Measurements from ENCODE around the gene PET117.
"Not testable (repeated sequence)": the region's sequence is repeated elsewhere in the genome, so short reads cannot be mapped to it uniquely, and the experiment has no call there.

PET117 gene, protein sequence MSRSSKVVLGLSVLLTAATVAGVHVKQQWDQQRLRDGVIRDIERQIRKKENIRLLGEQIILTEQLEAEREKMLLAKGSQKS

GRCh38 chr20:18137412-18138265 lies at the start of gene PET117, which contains the start of gene KAT14:
TSS of gene PET117 (plus strand) at chr20:18137863. CDS start at chr20:18137956, 93 bp downstream.
TSS of gene KAT14 (plus strand) at chr20:18137863. CDS start at chr20:18142661, 4,798 bp downstream.
- Mint-ChIP-seq H3K4me3 (peak within 1 kb of the TSS; percentile 82), H3K27me3 (no peaks in the 10 kb centered on the region), H3K4me1 (peaks cover 33% of the 10 kb centered on the region), H3K9me3 (no peaks in the 10 kb centered on the region), H3K27ac (ENCODE audit: low read depth) (peak within 1 kb of the TSS; percentile 93), H3K36me3 (ENCODE audit: insufficient read depth) (peaks cover 14% of the 10 kb centered on the region)
- peak; percentile 85 to 92 for DNase-seq (ENCODE audit: low spot score in 2 of 2)
- ATAC-seq (replicated peaks; ENCODE audit: extremely low read depth, poor library complexity, severe bottlenecking) = peak; percentile 93

DNA sequence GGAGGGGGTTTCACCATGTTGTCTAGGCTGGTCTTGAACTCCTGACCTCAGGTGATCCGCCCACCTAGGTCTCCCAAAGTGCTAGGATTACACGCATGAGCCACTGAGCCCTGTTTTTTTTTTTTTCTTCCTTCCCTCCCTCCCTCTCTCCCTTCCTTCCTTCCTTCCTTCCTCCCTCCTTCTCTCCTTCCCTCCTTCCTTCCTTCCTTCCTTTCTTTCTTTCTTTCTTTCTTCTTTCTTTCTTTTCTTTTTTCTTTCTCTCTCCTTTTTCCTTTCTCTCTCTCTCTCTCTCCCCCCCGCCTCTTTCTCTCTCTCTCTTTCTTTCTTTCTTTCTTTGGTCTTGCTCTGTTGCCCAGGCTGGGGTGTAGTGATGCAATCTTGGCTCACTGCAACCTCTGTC lies 49.4 kb upstream of the PET117 start:
- H3K4me3 Mint-ChIP-seq; H3K36me3 Mint-ChIP-seq (ENCODE audit: insufficient read depth); ATAC-seq (replicated peaks; ENCODE audit: extremely low read depth, poor library complexity, severe bottlenecking); DNase-seq (ENCODE audit: low spot score in 2 of 2); H3K27ac Mint-ChIP-seq (ENCODE audit: low read depth); H3K4me1 Mint-ChIP-seq; H3K9me3 Mint-ChIP-seq: not testable (repeated sequence)
- peaks cover 44% of the 10 kb centered on the region for H3K27me3 Mint-ChIP-seq

DNA sequence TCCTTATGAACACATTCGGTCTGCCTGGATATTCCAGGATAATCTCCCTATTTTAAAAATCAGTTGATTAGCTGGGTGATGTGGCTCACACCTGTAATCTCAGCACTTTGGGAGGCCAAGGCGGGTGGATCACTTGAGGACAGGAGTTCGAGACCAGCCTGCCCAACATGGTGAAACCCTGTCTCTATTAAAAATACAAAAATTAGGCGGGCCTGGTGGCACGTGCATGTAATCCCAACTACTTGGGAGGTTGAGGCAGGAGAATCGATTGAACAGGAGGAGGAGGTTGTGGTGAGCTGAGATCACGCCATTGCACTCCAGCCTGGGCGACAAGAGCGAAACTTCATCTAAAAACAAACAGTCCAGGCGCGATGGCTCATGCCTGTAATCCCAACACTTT lies 48.8 kb upstream of the PET117 start:
- DNase-seq (ENCODE audit: low spot score in 2 of 2); H3K4me3 Mint-ChIP-seq; H3K9me3 Mint-ChIP-seq; H3K27ac Mint-ChIP-seq (ENCODE audit: low read depth); H3K36me3 Mint-ChIP-seq (ENCODE audit: insufficient read depth); H3K4me1 Mint-ChIP-seq; ATAC-seq (replicated peaks; ENCODE audit: extremely low read depth, poor library complexity, severe bottlenecking): not testable (repeated sequence)
- peaks cover 49% of the 10 kb centered on the region for H3K27me3 Mint-ChIP-seq

DNA sequence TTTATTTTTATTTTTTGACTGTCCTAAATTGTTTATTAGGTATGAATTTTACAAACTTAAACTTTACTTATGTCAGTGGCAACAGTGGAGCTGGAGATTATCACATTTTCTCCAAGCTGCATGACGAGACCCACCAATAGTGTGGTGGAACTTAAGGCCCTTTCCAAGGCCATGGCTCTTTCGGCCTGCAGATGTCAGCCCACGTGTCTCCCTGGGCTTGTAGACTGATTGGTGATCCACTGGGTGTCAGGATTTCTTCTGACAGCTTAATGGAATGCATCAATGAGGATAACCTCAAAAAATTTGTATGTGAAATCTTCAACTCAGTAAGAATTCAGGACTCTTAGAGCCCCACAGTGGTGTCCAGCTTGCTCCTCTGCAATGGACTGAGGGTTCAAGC lies 47.6 kb upstream of the PET117 start:
- no peaks in the 10 kb centered on the region for H3K9me3 Mint-ChIP-seq
- ATAC-seq (replicated peaks; ENCODE audit: extremely low read depth, poor library complexity, severe bottlenecking) = no peak
- no peak overlapping the region for H3K4me3 Mint-ChIP-seq
- no peaks in the 10 kb centered on the region for H3K36me3 Mint-ChIP-seq (ENCODE audit: insufficient read depth)
- H3K27ac Mint-ChIP-seq (ENCODE audit: low read depth) = no peak overlapping the region
- H3K4me1 Mint-ChIP-seq = no peaks in the 10 kb centered on the region
- DNase-seq (ENCODE audit: low spot score in 2 of 2) = no peak
- peaks cover 54% of the 10 kb centered on the region for H3K27me3 Mint-ChIP-seq

GRCh38 chr20:18090477-18090876 lies 47.2 kb upstream of the PET117 start:
- ATAC-seq (replicated peaks; ENCODE audit: extremely low read depth, poor library complexity, severe bottlenecking) (no peak), DNase-seq (ENCODE audit: low spot score in 2 of 2) (no peak)
- no peaks in the 10 kb centered on the region for H3K4me1 Mint-ChIP-seq
- H3K27me3 Mint-ChIP-seq = peaks cover 54% of the 10 kb centered on the region
- H3K9me3 Mint-ChIP-seq = no peaks in the 10 kb centered on the region
- H3K27ac Mint-ChIP-seq (ENCODE audit: low read depth) = no peak overlapping the region
- H3K36me3 Mint-ChIP-seq (ENCODE audit: insufficient read depth) = no peaks in the 10 kb centered on the region
- H3K4me3 Mint-ChIP-seq = no peak overlapping the region

DNA sequence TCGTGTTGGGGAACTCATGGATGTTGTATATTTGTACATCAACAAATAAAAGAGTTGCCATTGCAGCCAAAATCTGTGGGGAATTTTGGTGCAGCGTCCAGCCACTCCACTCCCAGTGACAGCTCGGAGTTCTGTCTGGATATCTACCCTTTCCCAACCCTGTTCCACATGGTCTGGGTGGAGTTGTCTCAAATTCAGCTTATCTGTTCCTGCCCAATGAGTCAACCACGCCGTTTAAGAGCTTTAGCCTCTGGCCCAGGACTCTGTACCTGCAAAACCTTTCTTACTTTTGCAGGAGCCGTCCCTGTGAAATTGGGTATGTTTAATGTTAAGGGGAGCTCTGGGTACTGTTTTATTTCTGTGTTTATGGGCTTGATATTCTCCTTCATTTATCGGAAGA lies 46.0 kb upstream of the PET117 start:
- Mint-ChIP-seq H3K4me1 (no peaks in the 10 kb centered on the region), H3K4me3 (no peak overlapping the region), H3K27ac (ENCODE audit: low read depth) (no peak overlapping the region), H3K9me3 (no peaks in the 10 kb centered on the region), H3K36me3 (ENCODE audit: insufficient read depth) (no peaks in the 10 kb centered on the region), H3K27me3 (peaks cover 54% of the 10 kb centered on the region)
- DNase-seq (ENCODE audit: low spot score in 2 of 2) (no peak), ATAC-seq (replicated peaks; ENCODE audit: extremely low read depth, poor library complexity, severe bottlenecking) (no peak)

GRCh38 chr20:18092890-18093289 lies 44.8 kb upstream of the PET117 start:
- ATAC-seq (replicated peaks; ENCODE audit: extremely low read depth, poor library complexity, severe bottlenecking) = no peak
- no peak overlapping the region for H3K27ac Mint-ChIP-seq (ENCODE audit: low read depth)
- no peaks in the 10 kb centered on the region for H3K9me3 Mint-ChIP-seq
- no peaks in the 10 kb centered on the region for H3K36me3 Mint-ChIP-seq (ENCODE audit: insufficient read depth)
- no peak overlapping the region for H3K4me3 Mint-ChIP-seq
- H3K4me1 Mint-ChIP-seq = no peaks in the 10 kb centered on the region
- no peak for DNase-seq (ENCODE audit: low spot score in 2 of 2)
- peaks cover 54% of the 10 kb centered on the region for H3K27me3 Mint-ChIP-seq

DNA sequence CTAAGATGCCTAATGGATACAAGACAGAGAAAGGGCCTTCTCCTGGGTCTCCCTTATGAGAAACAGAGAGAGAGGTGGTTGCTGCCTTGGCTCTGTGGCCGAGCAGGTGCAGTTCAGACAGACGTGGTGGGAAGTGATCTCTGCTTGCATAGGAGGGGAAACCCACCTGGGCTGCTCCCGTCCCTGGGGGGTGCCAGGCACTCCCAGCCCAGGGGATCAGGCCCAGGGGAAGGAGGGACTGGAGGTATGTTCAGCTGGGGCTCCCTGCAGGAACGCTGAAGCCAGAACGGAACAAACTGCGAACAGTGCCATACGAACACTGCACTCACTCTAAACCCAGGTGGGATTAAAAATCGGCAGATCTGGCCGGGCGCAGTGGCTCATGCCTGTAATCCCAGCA lies 44.3 kb upstream of the PET117 start:
- no peaks in the 10 kb centered on the region for H3K4me1 Mint-ChIP-seq
- no peak overlapping the region for H3K27ac Mint-ChIP-seq (ENCODE audit: low read depth)
- ATAC-seq (replicated peaks; ENCODE audit: extremely low read depth, poor library complexity, severe bottlenecking) = no peak
- no peak for DNase-seq (ENCODE audit: low spot score in 2 of 2)
- H3K4me3 Mint-ChIP-seq = no peak overlapping the region
- peaks cover 50% of the 10 kb centered on the region for H3K27me3 Mint-ChIP-seq
- H3K36me3 Mint-ChIP-seq (ENCODE audit: insufficient read depth) = no peaks in the 10 kb centered on the region
- H3K9me3 Mint-ChIP-seq = no peaks in the 10 kb centered on the region

DNA sequence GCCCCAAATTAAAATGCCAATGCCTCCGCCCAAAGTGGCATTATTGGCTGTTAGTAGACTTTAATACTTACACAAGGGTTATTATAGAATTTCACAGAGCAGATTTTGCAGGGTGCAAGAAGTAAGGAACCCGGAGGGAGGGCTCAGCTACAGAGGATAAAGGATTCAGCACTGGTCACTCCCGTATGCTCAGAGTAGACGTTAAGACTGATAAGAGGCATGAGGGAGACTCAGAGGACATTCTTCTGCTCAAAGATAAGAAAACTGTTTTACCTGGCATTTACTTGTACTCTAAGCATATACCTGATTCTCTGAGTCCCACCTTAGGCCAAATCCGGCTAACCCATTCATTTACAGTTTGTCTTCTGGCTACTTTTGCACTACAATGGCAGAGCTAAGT lies 43.5 kb upstream of the PET117 start:
- Mint-ChIP-seq H3K4me3 (no peak overlapping the region), H3K9me3 (no peaks in the 10 kb centered on the region), H3K27ac (ENCODE audit: low read depth) (no peak overlapping the region), H3K36me3 (ENCODE audit: insufficient read depth) (no peaks in the 10 kb centered on the region), H3K4me1 (no peaks in the 10 kb centered on the region), H3K27me3 (peaks cover 44% of the 10 kb centered on the region)
- no peak for DNase-seq (ENCODE audit: low spot score in 2 of 2)
- ATAC-seq (replicated peaks; ENCODE audit: extremely low read depth, poor library complexity, severe bottlenecking) = no peak

DNA sequence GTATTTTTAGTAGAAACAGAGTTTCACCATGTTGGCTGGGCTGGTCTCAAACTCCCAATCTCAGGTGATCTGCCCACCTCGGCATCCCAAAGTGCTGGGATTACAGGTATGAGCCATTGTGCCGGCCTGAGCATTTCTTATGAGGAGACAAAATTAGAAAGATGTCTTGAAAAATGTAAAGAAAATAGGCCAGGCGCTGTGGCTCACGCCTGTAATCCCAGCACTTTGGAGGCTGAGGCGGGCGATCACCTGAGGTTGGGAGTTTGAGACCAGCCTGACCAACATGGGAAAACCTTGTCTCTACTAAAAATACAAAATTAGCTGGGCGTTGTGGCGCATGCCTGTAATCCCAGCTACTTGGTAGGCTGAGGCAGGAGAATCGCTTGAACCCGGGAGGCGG lies 37.1 kb upstream of the PET117 start:
- H3K27me3 Mint-ChIP-seq = peaks cover 34% of the 10 kb centered on the region
- H3K36me3 Mint-ChIP-seq (ENCODE audit: insufficient read depth); H3K9me3 Mint-ChIP-seq; H3K27ac Mint-ChIP-seq (ENCODE audit: low read depth); H3K4me3 Mint-ChIP-seq; DNase-seq (ENCODE audit: low spot score in 2 of 2); ATAC-seq (replicated peaks; ENCODE audit: extremely low read depth, poor library complexity, severe bottlenecking); H3K4me1 Mint-ChIP-seq: not testable (repeated sequence)

- Mint-ChIP-seq H3K36me3 (ENCODE audit: insufficient read depth) (no peaks in the 10 kb centered on the region), H3K27me3 (peaks cover 40% of the 10 kb centered on the region), H3K4me1 (no peaks in the 10 kb centered on the region), H3K27ac (ENCODE audit: low read depth) (no peak overlapping the region), H3K4me3 (no peak overlapping the region), H3K9me3 (no peaks in the 10 kb centered on the region)
- DNase-seq (ENCODE audit: low spot score in 2 of 2) = no peak
- ATAC-seq (replicated peaks; ENCODE audit: extremely low read depth, poor library complexity, severe bottlenecking) = no peak
Observed at GRCh38 chr20:18101125-18101810, 36.4 kb upstream of the PET117 start.

DNA sequence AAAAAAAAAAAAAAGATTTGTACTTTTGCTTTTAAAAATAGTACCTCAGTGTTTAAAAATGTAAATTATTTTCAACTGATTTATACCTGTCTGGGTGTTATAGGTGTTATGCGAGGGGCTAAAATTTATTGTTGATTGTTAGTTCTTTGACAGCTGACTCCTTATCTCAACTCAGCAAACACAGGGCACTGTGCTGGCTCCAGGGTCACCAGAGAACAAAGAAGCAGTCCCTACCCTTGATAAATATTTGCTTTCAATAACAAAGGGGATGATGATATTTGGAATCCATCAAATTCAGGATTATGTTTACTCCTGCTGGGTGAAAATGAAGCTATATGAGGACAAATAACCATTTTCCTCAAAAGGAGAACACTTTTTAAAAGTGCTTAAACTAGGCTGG lies 34.2 kb upstream of the PET117 start:
- ATAC-seq (replicated peaks; ENCODE audit: extremely low read depth, poor library complexity, severe bottlenecking) = no peak

GRCh38 chr20:18108326-18108725 lies 29.3 kb upstream of the PET117 start:
- H3K9me3 Mint-ChIP-seq = no peaks in the 10 kb centered on the region

More for the DNA sequence above, 34.2 kb upstream of the PET117 start:
- Mint-ChIP-seq H3K27ac (ENCODE audit: low read depth) (no peak overlapping the region), H3K4me3 (no peak overlapping the region), H3K4me1 (no peaks in the 10 kb centered on the region), H3K9me3 (no peaks in the 10 kb centered on the region), H3K36me3 (ENCODE audit: insufficient read depth) (peaks cover under 1% of the 10 kb centered on the region), H3K27me3 (peaks cover 40% of the 10 kb centered on the region)
- DNase-seq (ENCODE audit: low spot score in 2 of 2) = no peak

More at GRCh38 chr20:18108326-18108725, 29.3 kb upstream of the PET117 start:
- Mint-ChIP-seq H3K36me3 (ENCODE audit: insufficient read depth) (peaks cover 1% of the 10 kb centered on the region), H3K27me3 (peaks cover 21% of the 10 kb centered on the region), H3K4me1 (no peaks in the 10 kb centered on the region), H3K27ac (ENCODE audit: low read depth) (no peak overlapping the region), H3K4me3 (no peak overlapping the region)
- no peak for DNase-seq (ENCODE audit: low spot score in 2 of 2)
- no peak for ATAC-seq (replicated peaks; ENCODE audit: extremely low read depth, poor library complexity, severe bottlenecking)

All from central memory CD8-positive, alpha-beta T cell (primary cell).